ENCODE data around the gene ETV3L. TPM values are rescaled to one million over a fixed set of nuclear protein-coding genes. Genes with fewer than 3 reads are reported as not detected.

Gene ETV3L
- total RNA-seq, 5 donors from 2014 or later (not counting 1 experiment from before 2014, with no cell fraction given) = not detected

DNA sequence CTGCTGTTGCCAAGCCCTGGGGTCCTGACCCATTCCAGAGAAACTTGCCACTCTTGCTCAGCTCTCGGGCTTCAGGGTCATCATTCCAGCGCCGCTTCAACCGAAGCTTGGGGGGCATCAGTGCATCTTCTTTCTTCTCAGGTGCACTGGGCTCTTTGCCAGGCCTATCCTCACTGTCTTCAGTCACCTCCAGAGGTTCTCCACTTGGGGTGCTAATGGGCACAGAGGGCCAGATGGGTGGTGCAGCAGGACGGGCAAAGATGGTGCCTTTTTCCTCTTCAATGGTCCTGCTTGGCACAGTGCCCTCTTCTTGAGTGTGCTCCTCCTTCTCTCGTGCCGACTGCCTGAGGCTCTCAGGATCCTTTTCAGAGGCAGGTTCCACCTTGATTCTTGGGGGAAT lies 25.2 kb upstream of the ETV3L start:
- Histone ChIP-seq H3K4me1 (ENCODE audit: control insufficient read depth in 1 of 2, extremely low read depth in 1 of 2, insufficient read depth in 2 of 2, low read length in 2 of 2) (peaks cover 4 to 9% of the 10 kb centered on the region in 2 experiments), H3K9me3 (no peaks in the 10 kb centered on the region), H3K27ac (ENCODE audit: low read length) (no peak overlapping the region), H3K27me3 (replicated peaks in 1 of 2; ENCODE audit: control insufficient read depth in 2 of 2, extremely low read depth in 1 of 2, insufficient read depth in 2 of 2, low read length in 1 of 2) (no peaks in the 10 kb centered on the region), H3K36me3 (ENCODE audit: control insufficient read depth in 2 of 2, extremely low read depth in 1 of 2, insufficient read depth in 1 of 2, low read length in 1 of 2) (peaks cover 4 to 67% of the 10 kb centered on the region in 2 donors), H3K4me3 (ENCODE audit: control insufficient read depth in 1 of 2, extremely low read depth in 1 of 2, low read length in 1 of 2) (no peak overlapping the region)
- ChIA-PET POLR2A (interaction anchor here in 1 of 2 donors (0.6 kb wide), 1 partner anchor 99 kb away, joined by 7 read pairs; no protein-coding TSS in a partner anchor), CTCF (interaction anchor here (0.5 to 1.4 kb wide), 2 partner anchors 35 to 232 kb away, joined by 3 to 4 read pairs; no protein-coding TSS in a partner anchor)
- Mint-ChIP-seq H3K27me3 (no peaks in the 10 kb centered on the region), H3K9me3 (no peaks in the 10 kb centered on the region), H3K4me3 (no peak overlapping the region), H3K27ac (no peak overlapping the region), H3K4me1 (peaks cover 33 to 49% (median 44%) of the 10 kb centered on the region in 3 donors), H3K36me3 (peaks cover 53% of the 10 kb centered on the region)
- no peak for DNase-seq
- peak in 1 of 4 experiments; percentile 36 for ATAC-seq (replicated peaks in 1 of 4)
- WGBS (ENCODE audit: insufficient coverage) = 95% methylated on average over 7 of the region's 7 CpGs

DNA sequence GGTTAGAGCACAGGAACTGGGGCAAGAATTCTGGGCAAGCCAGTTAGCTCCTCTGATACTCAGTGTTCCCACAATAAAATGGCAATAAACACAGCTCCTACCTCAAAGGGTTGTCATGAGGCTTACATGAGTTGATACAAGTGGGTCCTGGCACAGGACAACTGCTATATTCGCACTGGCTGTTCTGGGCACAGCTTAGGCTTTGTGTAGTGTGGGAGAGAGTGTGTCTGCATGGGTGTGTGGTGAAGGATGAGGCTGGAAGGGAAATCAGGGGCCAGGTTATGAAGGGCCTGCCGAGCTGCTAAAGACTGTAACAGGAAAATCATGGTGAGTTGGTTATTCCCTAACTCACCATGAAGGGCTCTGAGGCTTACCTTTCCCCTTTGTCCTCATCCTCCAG lies 19.8 kb upstream of the ETV3L start:
- peaks cover 9 to 10% of the 10 kb centered on the region in 2 experiments for H3K4me1 ChIP-seq (ENCODE audit: control insufficient read depth in 1 of 2, extremely low read depth in 1 of 2, insufficient read depth in 2 of 2, low read length in 2 of 2)
- Mint-ChIP-seq H3K27me3 (peaks cover 0 to 3% of the 10 kb centered on the region in 2 donors), H3K27ac (no peak overlapping the region), H3K36me3 (peaks cover 21% of the 10 kb centered on the region), H3K9me3 (no peaks in the 10 kb centered on the region), H3K4me1 (peaks cover 27 to 33% (median 31%) of the 10 kb centered on the region in 3 donors), H3K4me3 (no peak overlapping the region)
- peaks cover 4 to 21% of the 10 kb centered on the region in 2 donors for H3K36me3 ChIP-seq (ENCODE audit: control insufficient read depth in 2 of 2, extremely low read depth in 1 of 2, insufficient read depth in 1 of 2, low read length in 1 of 2)
- no peak for ATAC-seq (replicated peaks in 1 of 4)
- 100% methylated on average over 1 of the region's 2 CpGs for WGBS (ENCODE audit: insufficient coverage)
- ChIA-PET POLR2A (no interaction called here), CTCF (no interaction called here)
- peaks cover 0 to 3% of the 10 kb centered on the region in 2 experiments for H3K27me3 ChIP-seq (replicated peaks in 1 of 2; ENCODE audit: control insufficient read depth in 2 of 2, extremely low read depth in 1 of 2, insufficient read depth in 2 of 2, low read length in 1 of 2)
- H3K27ac ChIP-seq (ENCODE audit: low read length) = no peak overlapping the region
- no peak overlapping the region for H3K4me3 ChIP-seq (ENCODE audit: control insufficient read depth in 1 of 2, extremely low read depth in 1 of 2, low read length in 1 of 2)
- no peak for DNase-seq
- H3K9me3 ChIP-seq = no peaks in the 10 kb centered on the region

GRCh38 chr1:157119008-157119407 lies 19.4 kb upstream of the ETV3L start:
- ATAC-seq (replicated peaks in 1 of 4) (peak in 1 of 4 experiments; percentile 17), DNase-seq (no peak)
- Histone ChIP-seq H3K4me1 (ENCODE audit: control insufficient read depth in 1 of 2, extremely low read depth in 1 of 2, insufficient read depth in 2 of 2, low read length in 2 of 2) (peaks cover 8 to 10% of the 10 kb centered on the region in 2 experiments), H3K4me3 (ENCODE audit: control insufficient read depth in 1 of 2, extremely low read depth in 1 of 2, low read length in 1 of 2) (no peak overlapping the region), H3K9me3 (no peaks in the 10 kb centered on the region), H3K27ac (ENCODE audit: low read length) (no peak overlapping the region), H3K36me3 (ENCODE audit: control insufficient read depth in 2 of 2, extremely low read depth in 1 of 2, insufficient read depth in 1 of 2, low read length in 1 of 2) (peaks cover 4 to 17% of the 10 kb centered on the region in 2 donors), H3K27me3 (replicated peaks in 1 of 2; ENCODE audit: control insufficient read depth in 2 of 2, extremely low read depth in 1 of 2, insufficient read depth in 2 of 2, low read length in 1 of 2) (peaks cover 0 to 3% of the 10 kb centered on the region in 2 experiments)
- Mint-ChIP-seq H3K4me1 (peaks cover 22 to 29% (median 27%) of the 10 kb centered on the region in 3 donors), H3K9me3 (no peaks in the 10 kb centered on the region), H3K4me3 (no peak overlapping the region), H3K27ac (no peak overlapping the region), H3K36me3 (peaks cover 17% of the 10 kb centered on the region), H3K27me3 (peaks cover 0 to 3% of the 10 kb centered on the region in 2 donors)
- CTCF ChIA-PET = no interaction called here
- 97% methylated on average over 7 of the region's 9 CpGs for WGBS (ENCODE audit: insufficient coverage)
- POLR2A ChIA-PET = no interaction called here

DNA sequence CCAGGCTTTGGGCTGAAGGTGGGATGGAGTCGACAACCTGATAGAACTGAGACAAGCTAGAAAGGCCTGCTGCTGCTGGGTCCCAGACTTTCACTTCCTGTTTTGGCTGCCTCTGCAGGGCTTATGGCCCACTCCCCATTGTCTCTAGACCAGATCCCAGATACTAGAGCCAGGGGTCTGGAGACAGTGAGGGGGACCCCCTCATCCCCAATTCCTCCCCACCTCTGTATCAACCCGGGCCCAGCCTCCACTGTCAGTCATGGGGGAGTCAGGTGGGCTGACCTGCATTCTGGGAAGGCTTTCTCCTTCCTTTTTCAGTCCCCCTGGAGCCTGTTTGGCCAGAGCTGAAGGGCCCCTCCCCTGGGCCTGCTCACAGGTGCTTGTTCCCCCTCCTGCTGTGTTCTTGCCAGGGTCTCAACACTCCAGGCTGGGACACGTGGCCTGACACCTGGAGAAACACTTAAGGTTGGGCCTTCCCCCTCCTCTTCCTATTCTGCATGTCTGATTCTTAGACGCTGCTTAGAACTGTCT lies 18.0 kb upstream of the ETV3L start:
- peak in 1 of 4 experiments; percentile 28 for ATAC-seq (replicated peaks in 1 of 4)
- H3K4me3 Mint-ChIP-seq = no peak overlapping the region
- DNase-seq = no peak
- peaks cover 8 to 15% (median 14%) of the 10 kb centered on the region in 3 donors for H3K4me1 Mint-ChIP-seq
- 57% methylated on average over 2 of the region's 4 CpGs for WGBS (ENCODE audit: insufficient coverage)
- Histone ChIP-seq H3K4me1 (ENCODE audit: control insufficient read depth in 1 of 2, extremely low read depth in 1 of 2, insufficient read depth in 2 of 2, low read length in 2 of 2) (peaks cover 8 to 10% of the 10 kb centered on the region in 2 experiments), H3K27ac (ENCODE audit: low read length) (no peak overlapping the region), H3K4me3 (ENCODE audit: control insufficient read depth in 1 of 2, extremely low read depth in 1 of 2, low read length in 1 of 2) (no peak overlapping the region), H3K36me3 (ENCODE audit: control insufficient read depth in 2 of 2, extremely low read depth in 1 of 2, insufficient read depth in 1 of 2, low read length in 1 of 2) (peaks cover 0 to 7% of the 10 kb centered on the region in 2 donors), H3K9me3 (no peaks in the 10 kb centered on the region), H3K27me3 (replicated peaks in 1 of 2; ENCODE audit: control insufficient read depth in 2 of 2, extremely low read depth in 1 of 2, insufficient read depth in 2 of 2, low read length in 1 of 2) (peaks cover 0 to 12% of the 10 kb centered on the region in 2 experiments)
- H3K36me3 Mint-ChIP-seq = peaks cover 4% of the 10 kb centered on the region
- H3K9me3 Mint-ChIP-seq = no peaks in the 10 kb centered on the region
- CTCF ChIA-PET = no interaction called here
- no peak overlapping the region for H3K27ac Mint-ChIP-seq
- peaks cover 0 to 3% of the 10 kb centered on the region in 2 donors for H3K27me3 Mint-ChIP-seq
- POLR2A ChIA-PET = no interaction called here

- no peak overlapping the region for H3K27ac ChIP-seq (ENCODE audit: low read length)
- H3K4me3 Mint-ChIP-seq = no peak overlapping the region
- no peaks in the 10 kb centered on the region for H3K9me3 ChIP-seq
- H3K4me1 Mint-ChIP-seq = peaks cover 6 to 13% (median 8%) of the 10 kb centered on the region in 3 donors
- no peaks in the 10 kb centered on the region for H3K9me3 Mint-ChIP-seq
- ChIA-PET CTCF (no interaction called here), POLR2A (no interaction called here)
- H3K4me1 ChIP-seq (ENCODE audit: control insufficient read depth in 1 of 2, extremely low read depth in 1 of 2, insufficient read depth in 2 of 2, low read length in 2 of 2) = peaks cover 8 to 10% of the 10 kb centered on the region in 2 experiments
- H3K4me3 ChIP-seq (ENCODE audit: control insufficient read depth in 1 of 2, extremely low read depth in 1 of 2, low read length in 1 of 2) = no peak overlapping the region
- H3K27ac Mint-ChIP-seq = no peak overlapping the region
- DNase-seq = no peak
- no peak for ATAC-seq (replicated peaks in 1 of 4)
- peaks cover 3% of the 10 kb centered on the region in 2 donors for H3K27me3 Mint-ChIP-seq
- peaks cover 0 to 4% of the 10 kb centered on the region in 2 donors for H3K36me3 ChIP-seq (ENCODE audit: control insufficient read depth in 2 of 2, extremely low read depth in 1 of 2, insufficient read depth in 1 of 2, low read length in 1 of 2)
- H3K36me3 Mint-ChIP-seq = peaks cover 3% of the 10 kb centered on the region
- peaks cover 0 to 20% of the 10 kb centered on the region in 2 experiments for H3K27me3 ChIP-seq (replicated peaks in 1 of 2; ENCODE audit: control insufficient read depth in 2 of 2, extremely low read depth in 1 of 2, insufficient read depth in 2 of 2, low read length in 1 of 2)
Observed at GRCh38 chr1:157116737-157117103, 17.1 kb upstream of the ETV3L start.

- H3K4me3 ChIP-seq (ENCODE audit: control insufficient read depth in 1 of 2, extremely low read depth in 1 of 2, low read length in 1 of 2) = no peak overlapping the region
- no peaks in the 10 kb centered on the region for H3K9me3 Mint-ChIP-seq
- peaks cover 0 to 4% of the 10 kb centered on the region in 2 donors for H3K36me3 ChIP-seq (ENCODE audit: control insufficient read depth in 2 of 2, extremely low read depth in 1 of 2, insufficient read depth in 1 of 2, low read length in 1 of 2)
- H3K36me3 Mint-ChIP-seq = no peaks in the 10 kb centered on the region
- ChIA-PET POLR2A (no interaction called here), CTCF (no interaction called here)
- H3K9me3 ChIP-seq = no peaks in the 10 kb centered on the region
- H3K4me1 ChIP-seq (ENCODE audit: control insufficient read depth in 1 of 2, extremely low read depth in 1 of 2, insufficient read depth in 2 of 2, low read length in 2 of 2) = peaks cover 8 to 10% of the 10 kb centered on the region in 2 experiments
- WGBS (ENCODE audit: insufficient coverage) = 92% methylated on average over 13 of the region's 16 CpGs
- peaks cover 5 to 10% of the 10 kb centered on the region in 2 donors for H3K27me3 Mint-ChIP-seq
- H3K4me3 Mint-ChIP-seq = no peak overlapping the region
- H3K27me3 ChIP-seq (replicated peaks in 1 of 2; ENCODE audit: control insufficient read depth in 2 of 2, extremely low read depth in 1 of 2, insufficient read depth in 2 of 2, low read length in 1 of 2) = peaks cover 0 to 26% of the 10 kb centered on the region in 2 experiments
- H3K4me1 Mint-ChIP-seq = peaks cover 4 to 12% (median 6%) of the 10 kb centered on the region in 3 donors
- ATAC-seq (replicated peaks in 1 of 4) (no peak), DNase-seq (no peak)
- no peak overlapping the region for H3K27ac Mint-ChIP-seq
- H3K27ac ChIP-seq (ENCODE audit: low read length) = no peak overlapping the region
Observed at GRCh38 chr1:157115851-157116736, 16.5 kb upstream of the ETV3L start.

Measured in T-cell (primary cell).